GM06990 (cell line): ENCODE data around the gene PALD1.

ENCODE experiments used
- DNase-seq: peaks from one replicate; pipeline ENCODE4 v3.0.0-alpha.2; 2011; ENCODE audit not compliant: insufficient read length; ENCODE audit errors: extremely low read depth
- H3K27me3 ChIP-seq: replicated peaks from 2 replicates; pipeline ENCODE4 v1.6.0; 2011; ENCODE audit warnings: low read length; ENCODE audit not compliant: control insufficient read depth, insufficient read depth
- H3K36me3 ChIP-seq: 2 replicates; pipeline ENCODE4 v1.5.1; 2011; ENCODE audit warnings: low read length; ENCODE audit not compliant: control insufficient read depth, insufficient read depth
- H3K4me3 ChIP-seq: replicated peaks from 2 replicates; pipeline ENCODE4 v1.5.1; 2011; ENCODE audit warnings: low read depth, mild to moderate bottlenecking, control low read depth, low read length
- TF ChIP-seq, protein P1 (sequence below): IDR thresholded peaks from 2 replicates; pipeline ENCODE4 v1.5.1; 2011; ENCODE audit warnings: low read length, control low read depth, mild to moderate bottlenecking, inconsistent platforms; ENCODE audit not compliant: insufficient read depth, poor library complexity, severe bottlenecking

PALD1 gene

DNA sequence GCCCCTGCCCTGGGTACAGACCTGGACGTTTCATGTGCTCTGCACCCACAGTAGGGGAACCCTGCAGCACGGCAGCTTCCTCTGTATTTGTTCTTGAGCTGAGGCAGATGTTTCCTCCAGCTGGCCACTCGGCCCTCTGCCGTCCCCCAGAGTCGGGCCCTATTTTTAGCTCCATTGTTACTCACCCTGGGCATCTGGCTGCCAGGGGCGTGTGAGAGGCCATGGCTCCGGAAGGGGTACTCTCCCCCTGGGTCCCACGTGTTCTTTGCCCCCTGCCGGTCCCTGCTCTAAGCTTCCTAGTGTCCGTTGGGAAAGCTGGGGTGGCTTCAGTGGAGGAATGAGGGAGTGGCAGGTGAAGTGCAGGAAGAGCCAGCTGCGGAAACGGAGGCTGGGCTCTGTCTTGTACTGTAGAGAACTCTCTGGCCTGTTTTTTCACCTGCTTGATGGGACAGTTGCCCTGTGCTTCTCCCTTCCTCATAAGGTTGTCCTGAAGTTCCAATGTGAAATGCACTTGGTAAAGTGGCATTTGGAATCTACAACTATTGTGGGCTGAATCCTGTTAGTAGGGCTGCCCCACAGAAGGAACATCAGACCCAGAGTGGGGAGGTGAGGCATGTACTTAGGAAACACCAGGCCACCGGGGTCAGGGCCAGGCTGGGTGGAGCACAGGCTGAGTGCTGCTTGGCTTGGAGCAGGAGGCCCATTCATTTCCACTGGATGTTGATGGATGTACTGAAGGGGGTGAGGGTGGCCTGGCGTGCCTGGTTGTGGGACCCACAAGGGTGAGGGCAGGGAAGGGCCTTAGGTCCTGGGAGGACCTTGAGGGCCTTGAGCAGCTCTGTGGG lies 30.6 kb downstream of the PALD1 start:
- H3K4me3 ChIP-seq: no peak overlapping the region
- DNase-seq: no peak
- TF ChIP-seq, protein P1, sequence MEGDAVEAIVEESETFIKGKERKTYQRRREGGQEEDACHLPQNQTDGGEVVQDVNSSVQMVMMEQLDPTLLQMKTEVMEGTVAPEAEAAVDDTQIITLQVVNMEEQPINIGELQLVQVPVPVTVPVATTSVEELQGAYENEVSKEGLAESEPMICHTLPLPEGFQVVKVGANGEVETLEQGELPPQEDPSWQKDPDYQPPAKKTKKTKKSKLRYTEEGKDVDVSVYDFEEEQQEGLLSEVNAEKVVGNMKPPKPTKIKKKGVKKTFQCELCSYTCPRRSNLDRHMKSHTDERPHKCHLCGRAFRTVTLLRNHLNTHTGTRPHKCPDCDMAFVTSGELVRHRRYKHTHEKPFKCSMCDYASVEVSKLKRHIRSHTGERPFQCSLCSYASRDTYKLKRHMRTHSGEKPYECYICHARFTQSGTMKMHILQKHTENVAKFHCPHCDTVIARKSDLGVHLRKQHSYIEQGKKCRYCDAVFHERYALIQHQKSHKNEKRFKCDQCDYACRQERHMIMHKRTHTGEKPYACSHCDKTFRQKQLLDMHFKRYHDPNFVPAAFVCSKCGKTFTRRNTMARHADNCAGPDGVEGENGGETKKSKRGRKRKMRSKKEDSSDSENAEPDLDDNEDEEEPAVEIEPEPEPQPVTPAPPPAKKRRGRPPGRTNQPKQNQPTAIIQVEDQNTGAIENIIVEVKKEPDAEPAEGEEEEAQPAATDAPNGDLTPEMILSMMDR: no peak
- no peaks in the 10 kb centered on the region for H3K36me3 ChIP-seq
- no peaks in the 10 kb centered on the region; the same call in 1 of the 2 replicates for H3K27me3 ChIP-seq

DNA sequence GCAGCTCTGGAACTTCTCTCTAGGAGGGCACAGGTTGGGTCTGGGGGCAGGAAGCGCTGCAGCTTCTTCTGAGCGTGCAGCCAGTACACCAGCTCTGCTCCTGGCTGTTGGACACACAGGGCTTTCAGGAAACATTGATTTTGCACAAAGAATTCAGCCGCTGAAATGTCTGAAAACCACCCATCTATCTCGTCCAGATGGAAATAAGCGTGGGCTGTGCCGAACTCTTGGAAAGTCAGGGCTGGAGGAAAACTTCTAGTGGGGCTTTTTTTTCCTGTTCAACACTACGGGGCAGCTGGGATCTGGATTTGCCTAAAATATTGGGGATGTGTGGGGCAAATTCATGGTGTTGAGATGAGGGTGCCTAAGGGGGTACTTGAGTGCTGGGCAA lies 31.2 kb downstream of the PALD1 start:
- no peaks in the 10 kb centered on the region for H3K36me3 ChIP-seq

DNA sequence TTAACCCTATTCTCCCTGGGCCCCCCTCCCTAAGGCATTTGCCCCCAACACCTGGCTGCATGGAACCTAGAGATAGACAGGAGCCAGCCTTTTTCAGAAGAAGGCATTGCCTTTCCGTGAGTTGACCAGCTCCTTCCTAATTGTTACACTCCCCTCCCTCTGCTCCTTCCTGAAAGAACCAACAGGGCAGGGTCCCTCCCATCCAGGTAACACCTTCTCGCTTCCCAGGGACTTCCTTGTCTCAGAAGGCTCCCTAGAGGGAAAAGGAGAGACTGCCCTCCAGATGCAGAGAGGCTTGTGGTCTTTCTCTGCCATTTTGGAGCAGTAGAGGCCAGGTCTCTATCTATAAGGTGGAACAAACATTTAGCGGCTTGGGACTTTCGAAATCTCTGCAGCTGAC lies 31.9 kb downstream of the PALD1 start:
- Histone ChIP-seq H3K27me3 (no peaks in the 10 kb centered on the region; the same call in 1 of the 2 replicates), H3K36me3 (no peaks in the 10 kb centered on the region), H3K4me3 (no peak overlapping the region)
- DNase-seq: no peak
- TF ChIP-seq, protein P1: no peak

More for the DNA sequence above, 31.2 kb downstream of the PALD1 start:
- Histone ChIP-seq H3K27me3 (no peaks in the 10 kb centered on the region; the same call in 1 of the 2 replicates), H3K4me3 (no peak overlapping the region)
- no peak for DNase-seq
- TF ChIP-seq, protein P1: no peak

DNA sequence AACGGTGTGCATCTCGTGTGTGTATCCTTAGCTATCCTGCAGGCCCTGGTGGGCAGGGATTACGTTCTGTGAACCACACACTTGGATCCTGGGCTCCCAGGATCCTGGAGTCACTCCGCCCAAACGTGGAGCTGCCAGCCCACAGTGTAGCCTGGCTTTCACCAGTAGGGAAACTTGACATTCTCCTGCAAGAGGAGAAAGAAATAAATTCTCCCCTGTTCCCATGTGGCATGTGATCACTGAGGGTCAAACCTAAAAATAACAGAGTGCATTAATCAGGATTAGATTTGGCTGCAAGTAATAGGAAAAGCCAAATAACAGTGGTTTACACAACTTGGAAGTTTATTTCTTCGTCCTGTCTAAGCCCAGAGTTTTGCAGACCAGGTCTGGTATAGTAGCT lies 32.3 kb downstream of the PALD1 start:
- Histone ChIP-seq H3K36me3 (no peaks in the 10 kb centered on the region), H3K4me3 (no peak overlapping the region), H3K27me3 (no peaks in the 10 kb centered on the region; the same call in 1 of the 2 replicates)
- TF ChIP-seq, protein P1: no peak
- DNase-seq: no peak

DNA sequence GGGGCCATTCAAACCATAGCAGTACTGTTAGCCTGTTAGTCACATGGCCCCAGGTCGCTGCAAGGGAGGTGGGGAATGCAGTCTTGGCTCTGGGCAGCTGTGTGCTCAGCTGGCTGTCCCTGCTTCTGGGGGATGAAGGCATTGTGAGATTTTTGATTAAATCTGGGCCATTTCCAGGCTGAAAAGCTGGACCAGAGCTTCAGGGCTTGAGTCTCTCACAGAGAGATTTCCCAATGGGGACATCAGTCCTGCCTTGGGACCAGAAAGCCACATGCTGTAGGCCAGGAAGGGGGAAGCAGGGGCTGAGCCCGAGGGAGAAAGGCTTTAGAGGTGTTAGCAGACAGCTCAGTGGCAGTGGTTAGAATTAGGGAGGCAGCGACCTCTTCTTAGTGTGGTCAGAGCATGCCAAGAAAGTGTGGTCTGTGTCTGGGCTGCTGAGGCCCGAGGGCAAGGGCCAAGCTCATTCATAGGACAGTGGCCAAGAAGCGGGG lies 33.6 kb downstream of the PALD1 start:
- no peak for DNase-seq
- H3K36me3 ChIP-seq: no peaks in the 10 kb centered on the region
- TF ChIP-seq, protein P1: no peak
- H3K27me3 ChIP-seq: no peaks in the 10 kb centered on the region; the same call in 1 of the 2 replicates
- H3K4me3 ChIP-seq: no peak overlapping the region
